ENCODE data around the gene UBE2D2.

DNA sequence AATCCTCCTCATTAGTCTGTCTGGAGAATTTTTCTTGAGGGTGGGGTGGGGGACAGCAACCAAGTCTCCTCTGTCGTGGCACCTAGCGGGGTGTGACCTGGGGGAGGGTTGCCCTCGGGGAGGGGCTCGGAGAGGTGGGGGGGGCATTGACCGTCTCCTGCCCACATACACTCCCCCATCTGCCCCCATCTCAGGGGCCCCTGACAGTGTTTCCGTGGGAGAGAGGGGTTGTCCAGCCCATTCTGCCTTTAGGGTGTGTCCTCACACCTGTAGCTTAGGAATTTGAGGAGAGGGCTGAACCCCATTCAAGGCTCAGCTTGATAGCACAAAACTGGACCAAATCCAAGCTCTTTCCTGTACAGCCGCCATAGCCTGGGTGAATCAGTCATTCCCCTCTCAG, 81.1 kb downstream of the UBE2D2 start:
- TF ChIP-seq, protein P1, sequence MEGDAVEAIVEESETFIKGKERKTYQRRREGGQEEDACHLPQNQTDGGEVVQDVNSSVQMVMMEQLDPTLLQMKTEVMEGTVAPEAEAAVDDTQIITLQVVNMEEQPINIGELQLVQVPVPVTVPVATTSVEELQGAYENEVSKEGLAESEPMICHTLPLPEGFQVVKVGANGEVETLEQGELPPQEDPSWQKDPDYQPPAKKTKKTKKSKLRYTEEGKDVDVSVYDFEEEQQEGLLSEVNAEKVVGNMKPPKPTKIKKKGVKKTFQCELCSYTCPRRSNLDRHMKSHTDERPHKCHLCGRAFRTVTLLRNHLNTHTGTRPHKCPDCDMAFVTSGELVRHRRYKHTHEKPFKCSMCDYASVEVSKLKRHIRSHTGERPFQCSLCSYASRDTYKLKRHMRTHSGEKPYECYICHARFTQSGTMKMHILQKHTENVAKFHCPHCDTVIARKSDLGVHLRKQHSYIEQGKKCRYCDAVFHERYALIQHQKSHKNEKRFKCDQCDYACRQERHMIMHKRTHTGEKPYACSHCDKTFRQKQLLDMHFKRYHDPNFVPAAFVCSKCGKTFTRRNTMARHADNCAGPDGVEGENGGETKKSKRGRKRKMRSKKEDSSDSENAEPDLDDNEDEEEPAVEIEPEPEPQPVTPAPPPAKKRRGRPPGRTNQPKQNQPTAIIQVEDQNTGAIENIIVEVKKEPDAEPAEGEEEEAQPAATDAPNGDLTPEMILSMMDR (IDR thresholded peaks at IDR 0.05), result no peak
- TF ChIP-seq POLR2A (IDR thresholded peaks at IDR 0.05), result no peak

Data from testis (tissue), 2 donors.